Astrocyte of the cerebellum (primary cell): ENCODE measurements around the gene CXCR6.

Source experiments
- DNase-seq: peaks from one replicate; pipeline ENCODE4 v3.0.0-alpha.2; 2011; ENCODE audit warnings: low read depth
- H3K4me3 ChIP-seq: 2 replicates; pipeline ENCODE4 v1.5.1; 2011; ENCODE audit warnings: mild to moderate bottlenecking, low read depth, low read length, moderate library complexity
- CTCF ChIP-seq: IDR thresholded peaks from 2 replicates; pipeline ENCODE4 v1.5.1; 2012; ENCODE audit warnings: low read length, low read depth, moderate library complexity, mild to moderate bottlenecking; ENCODE audit errors: missing control alignments
- in situ Hi-C: cut with HindIII; loops from 2 replicates; pipeline ENCODE4 v1.10.0; 2017; ENCODE audit warnings: low sequenced_read_pairs

CXCR6 gene

GRCh38 chr3:45939341-45939771 lies 3.9 kb upstream of the CXCR6 start:
- in situ Hi-C loops: loop anchor here (25.0 kb wide), 1 partner anchor 148 kb away; no protein-coding TSS in a partner anchor
- no peak for TF ChIP-seq CTCF
- H3K4me3 ChIP-seq: no peak overlapping the region
- no peak for DNase-seq

- in situ Hi-C loops: loop anchor here (25.0 kb wide), 1 partner anchor 147 kb away; no protein-coding TSS in a partner anchor
- no peak for DNase-seq
- H3K4me3 ChIP-seq: no peak overlapping the region
- no peak for TF ChIP-seq CTCF
These were observed 3.1 kb upstream of the CXCR6 start for GRCh38 chr3:45940004-45940780.

GRCh38 chr3:45940781-45941365 lies 2.4 kb upstream of the CXCR6 start:
- H3K4me3 ChIP-seq: no peak overlapping the region
- in situ Hi-C loops: loop anchor here (25.0 kb wide), 1 partner anchor 146 kb away; no protein-coding TSS in a partner anchor
- no peak for DNase-seq
- no peak for TF ChIP-seq CTCF

GRCh38 chr3:45942051-45942825 lies 1.0 kb upstream of the CXCR6 start:
- no peak for TF ChIP-seq CTCF
- in situ Hi-C loops: loop anchor here (25.0 kb wide), 1 partner anchor 145 kb away; no protein-coding TSS in a partner anchor
- no peak overlapping the region for H3K4me3 ChIP-seq
- no peak for DNase-seq

GRCh38 chr3:45944830-45945620 lies 1.8 kb downstream of the CXCR6 start:
- no peak for TF ChIP-seq CTCF
- DNase-seq: no peak
- in situ Hi-C loops: loop anchor here (25.0 kb wide), 1 partner anchor 142 kb away; no protein-coding TSS in a partner anchor
- H3K4me3 ChIP-seq: no peak overlapping the region

- no peak for TF ChIP-seq CTCF
- in situ Hi-C loops: loop anchor here (25.0 kb wide), 1 partner anchor 141 kb away; no protein-coding TSS in a partner anchor
- H3K4me3 ChIP-seq: no peak overlapping the region
- DNase-seq: no peak
These were observed 3.0 kb downstream of the CXCR6 start for GRCh38 chr3:45946307-45946706.
